ENCODE results near the gene UMPS.

GRCh38 chr3:124701687-124702086 is 28.6 kb upstream of the UMPS start:
- TF ChIP-seq POLR2A (IDR thresholded peaks at IDR 0.05; ENCODE audit: low read depth, low read length), result no peak
- no peak for TF ChIP-seq POLR2AphosphoS5 (IDR thresholded peaks at IDR 0.05; ENCODE audit: low read depth, low read length)
- TF ChIP-seq PAX5 (IDR thresholded peaks at IDR 0.05; ENCODE audit: insufficient read depth, low read length, severe bottlenecking), result no peak
- no peak for TF ChIP-seq TAF1 (IDR thresholded peaks at IDR 0.05; ENCODE audit: low read depth, low read length)
- TF ChIP-seq POU2F2 (IDR thresholded peaks at IDR 0.05; ENCODE audit: low read depth, low read length), result no peak

Measured in GM12891 (cell line).